Common myeloid progenitor, CD34-positive (primary cell): ENCODE measurements around the gene TEX101.
A peak's percentile ranks its signal among the peaks of the same experiment; 100 is the strongest.

ENCODE experiments used
- CTCF ChIA-PET: fragments of 350-600 bp; sonication (Branson Sonifier 250); formaldehyde crosslinking; loops from one replicate; lab custom pipeline; 2021; ENCODE audit warnings: antibody characterized with exemption; lab: Charles Lee
- POLR2A ChIA-PET: fragments of 350-600 bp; sonication (Branson Sonifier 250); formaldehyde crosslinking; loops from one replicate; lab custom pipeline; 2021; ENCODE audit warnings: antibody characterized with exemption; lab: Charles Lee
- DNase-seq, 3 donors: peaks; one replicate each; pipeline versions ENCODE4 v3.0.0 to v3.0.0-alpha.2; 2013
- H3K27ac ChIP-seq, 2 experiments: 1 replicate in 1 of 2; 2 replicates in 1 of 2; pipeline ENCODE4 v1.7.0; 2013; ENCODE audit warnings: inconsistent platforms in 2 of 2, low read length in 2 of 2, mild to moderate bottlenecking in 2 of 2, low read depth in 1 of 2, moderate library complexity in 1 of 2; ENCODE audit not compliant: severe bottlenecking in 2 of 2, insufficient read depth in 1 of 2, poor library complexity in 1 of 2
- H3K27me3 ChIP-seq, 5 experiments: replicated peaks in 2 of 5; 1 replicate in 3 of 5; 2 replicates in 2 of 5; pipeline versions ENCODE4 v1.6.1 to v1.7.0; 2013; ENCODE audit warnings: low read length in 4 of 5, mild to moderate bottlenecking in 2 of 5, moderate library complexity in 2 of 5, inconsistent platforms in 1 of 5; ENCODE audit not compliant: insufficient read depth in 5 of 5, control insufficient read depth in 4 of 5
- H3K36me3 ChIP-seq, 4 experiments: 1 replicate in 2 of 4; 2 replicates in 2 of 4; pipeline versions ENCODE4 v1.6.1 to v1.7.0; 2013; ENCODE audit warnings: low read length in 3 of 4, control low read depth in 1 of 4, mild to moderate bottlenecking in 1 of 4; ENCODE audit not compliant: control insufficient read depth in 4 of 4, insufficient read depth in 4 of 4
- H3K4me1 ChIP-seq, 4 experiments: 1 replicate in 3 of 4; 2 replicates in 1 of 4; pipeline versions ENCODE4 v1.6.1 to v1.7.1; 2013; ENCODE audit warnings: low read length in 3 of 4, mild to moderate bottlenecking in 3 of 4, control low read depth in 1 of 4, inconsistent platforms in 1 of 4, moderate library complexity in 1 of 4; ENCODE audit not compliant: control insufficient read depth in 4 of 4, insufficient read depth in 4 of 4; ENCODE audit errors: control extremely low read depth in 1 of 4
- H3K4me3 ChIP-seq, 7 experiments: 1 replicate in 4 of 7; 2 replicates in 3 of 7; pipeline versions ENCODE4 v1.5.1 to v1.7.0; 2013; ENCODE audit warnings: mild to moderate bottlenecking in 7 of 7, low read length in 6 of 7, moderate library complexity in 6 of 7, inconsistent platforms in 2 of 7, low read depth in 2 of 7, control low read depth in 1 of 7; ENCODE audit not compliant: insufficient read depth in 4 of 7, control insufficient read depth in 1 of 7; ENCODE audit errors: extremely low read depth in 1 of 7
- H3K9me3 ChIP-seq, 5 experiments: 1 replicate in 4 of 5; 2 replicates in 1 of 5; pipeline versions ENCODE4 v1.6.1 to v1.7.1; 2013; ENCODE audit warnings: low read length in 4 of 5, mild to moderate bottlenecking in 2 of 5, inconsistent platforms in 1 of 5, low read depth in 1 of 5, moderate library complexity in 1 of 5; ENCODE audit not compliant: control insufficient read depth in 4 of 5, insufficient read depth in 2 of 5; ENCODE audit errors: control extremely low read depth in 1 of 5
- whole genome bisulfite sequencing: methylation state at CpG from one replicate; pipeline ENCODE4 v1.1.5; 2013; ENCODE audit not compliant: insufficient coverage; 5-methylcytosine and 5-hydroxymethylcytosine counted together

TEX101 gene

DNA sequence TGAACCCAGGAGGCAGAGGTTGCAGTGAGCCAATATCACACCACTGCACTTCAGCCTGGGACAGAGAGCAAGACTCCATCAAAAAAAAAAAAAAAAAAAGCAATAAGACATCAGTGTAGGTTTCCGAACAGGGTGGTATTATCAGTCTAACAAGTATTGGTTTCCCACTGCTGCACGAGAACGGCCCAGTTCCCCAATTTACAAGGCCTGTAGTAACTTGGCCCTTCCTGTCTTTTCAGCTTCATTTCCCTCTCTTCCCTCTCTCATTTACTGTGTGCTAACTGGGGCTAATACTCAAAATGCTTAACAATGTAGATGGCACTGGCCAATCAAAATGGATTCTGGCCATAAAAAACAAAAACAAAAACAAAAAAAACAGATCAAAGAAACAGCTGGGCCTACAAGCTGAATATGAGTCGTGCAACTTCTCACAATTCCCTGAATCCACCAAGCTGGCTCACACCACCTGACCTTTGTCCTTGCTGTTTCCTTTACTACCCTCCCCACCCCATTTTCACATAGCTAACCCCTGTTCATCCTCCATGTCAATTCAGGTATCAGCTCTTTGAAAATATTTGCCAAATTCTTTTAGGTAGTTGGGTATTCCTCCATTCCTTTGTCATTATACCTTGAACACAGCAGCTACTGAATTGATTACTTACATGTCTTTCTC, 2.4 kb downstream of the TEX101 start:
- H3K27me3 ChIP-seq: no peaks in the 10 kb centered on the region
- H3K4me3 ChIP-seq: no peak overlapping the region
- ChIA-PET POLR2A (interaction anchor here (0.7 kb wide), 1 partner anchor 51 kb away, joined by 6 read pairs; no protein-coding TSS in a partner anchor), CTCF (interaction anchor here (0.8 to 1.7 kb wide), 6 partner anchors 8 to 113 kb away, joined by 3 to 6 read pairs (median 4); no protein-coding TSS in a partner anchor)
- H3K9me3 ChIP-seq: peaks cover 0 to 4% (median 1%) of the 10 kb centered on the region in 5 experiments
- 47% methylated on average over 4 of the region's 4 CpGs for WGBS
- peak in 2 of 3 donors; percentile 19 to 24 for DNase-seq
- H3K36me3 ChIP-seq: no peaks in the 10 kb centered on the region
- H3K4me1 ChIP-seq: no peaks in the 10 kb centered on the region
- no peak overlapping the region for H3K27ac ChIP-seq

DNA sequence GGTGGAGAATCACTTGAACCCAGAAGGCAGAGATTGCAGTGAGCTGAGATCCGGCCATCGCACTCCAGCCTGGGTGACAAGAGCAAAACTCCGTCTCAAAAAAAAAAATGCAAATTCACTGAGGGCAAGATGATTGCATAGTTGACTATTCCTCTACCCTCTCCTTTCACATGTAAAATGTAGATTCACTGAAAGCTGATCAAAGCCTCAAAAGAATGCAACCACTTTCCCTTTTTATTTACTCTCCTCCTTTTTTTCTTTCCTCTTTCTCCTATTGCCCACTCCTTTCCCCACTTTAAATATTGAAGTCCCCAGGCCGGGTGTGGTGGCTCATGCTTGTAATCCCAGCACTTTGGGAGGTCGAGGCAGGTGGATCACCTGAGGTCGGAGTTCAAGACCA, 6.3 kb downstream of the TEX101 start:
- Histone ChIP-seq H3K36me3 (no peaks in the 10 kb centered on the region), H3K27ac (no peak overlapping the region), H3K9me3 (no peaks in the 10 kb centered on the region), H3K4me1 (peaks cover 0 to 2% (median 0%) of the 10 kb centered on the region in 4 experiments), H3K27me3 (no peaks in the 10 kb centered on the region), H3K4me3 (no peak overlapping the region)
- 98% methylated on average over 5 of the region's 6 CpGs for WGBS
- ChIA-PET POLR2A (no interaction called here), CTCF (no interaction called here)
- DNase-seq: no peak

DNA sequence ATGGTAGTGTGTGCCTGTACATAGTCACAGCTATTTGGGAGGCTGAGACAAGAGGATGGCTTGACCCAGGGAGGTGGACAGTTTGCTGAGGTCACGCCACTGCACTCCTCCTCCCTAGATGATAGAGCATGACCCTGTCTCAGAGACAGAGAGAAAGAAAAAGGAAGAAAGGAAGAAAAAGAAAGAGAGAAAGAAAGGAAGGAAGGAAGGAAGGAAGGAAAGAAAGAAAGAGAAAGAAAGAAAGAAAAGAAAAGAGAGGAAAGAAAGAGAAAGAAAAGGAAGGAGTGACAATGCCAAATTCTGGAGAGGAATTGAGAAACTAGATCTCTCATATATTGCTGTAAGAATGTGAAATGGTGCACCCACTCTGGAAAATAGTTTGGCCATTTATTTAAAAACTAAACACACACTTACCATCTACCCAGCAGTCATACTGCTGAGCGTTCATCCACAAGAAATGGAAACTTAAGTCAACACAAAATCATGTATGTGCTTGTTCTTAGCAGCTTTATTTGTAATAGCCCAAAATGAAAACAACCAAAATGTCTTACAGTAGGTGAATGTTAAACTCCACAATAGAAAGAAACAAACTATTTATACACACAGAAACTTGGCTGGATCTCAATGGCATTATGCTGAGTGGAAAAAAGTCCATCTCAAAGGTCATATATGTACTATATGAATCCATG, 7.5 kb downstream of the TEX101 start:
- WGBS: 100% methylated on average over 1 of the region's 2 CpGs
- no peaks in the 10 kb centered on the region for H3K9me3 ChIP-seq
- H3K27me3 ChIP-seq: no peaks in the 10 kb centered on the region
- H3K4me1 ChIP-seq: peaks cover 0 to 2% (median 0%) of the 10 kb centered on the region in 4 experiments
- ChIA-PET POLR2A (no interaction called here), CTCF (interaction anchor here (0.6 to 1.2 kb wide), 3 partner anchors 9 to 15 kb away, joined by 3 to 6 read pairs (median 3); no protein-coding TSS in a partner anchor)
- no peak overlapping the region for H3K4me3 ChIP-seq
- H3K36me3 ChIP-seq: no peaks in the 10 kb centered on the region
- no peak overlapping the region for H3K27ac ChIP-seq
- no peak for DNase-seq

DNA sequence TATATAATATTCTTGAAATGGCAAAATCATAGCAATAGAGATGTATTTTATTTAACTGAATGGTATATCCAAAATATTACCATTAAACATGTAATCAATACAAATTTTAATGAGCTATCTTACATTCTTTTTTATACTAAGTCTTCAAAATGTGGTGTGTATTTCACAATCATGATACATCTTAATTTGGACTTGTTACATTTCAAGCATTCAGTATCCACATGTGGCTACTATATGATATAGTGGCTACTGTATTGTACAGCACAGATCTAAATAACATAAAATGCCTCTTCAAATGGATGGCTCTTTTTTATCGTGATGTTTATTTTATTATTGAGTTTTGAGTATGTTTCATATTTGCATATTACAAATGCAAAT, 8.0 kb downstream of the TEX101 start:
- Histone ChIP-seq H3K27me3 (no peaks in the 10 kb centered on the region), H3K4me1 (peaks cover 0 to 2% (median 0%) of the 10 kb centered on the region in 4 experiments), H3K27ac (no peak overlapping the region), H3K4me3 (no peak overlapping the region), H3K9me3 (no peaks in the 10 kb centered on the region), H3K36me3 (no peaks in the 10 kb centered on the region)
- no CpG with 5 or more reads among the region's 1 CpG for WGBS
- ChIA-PET CTCF (interaction anchor here (0.6 to 1.2 kb wide), 3 partner anchors 9 to 16 kb away, joined by 3 to 6 read pairs (median 3); no protein-coding TSS in a partner anchor), POLR2A (no interaction called here)
- DNase-seq: no peak

DNA sequence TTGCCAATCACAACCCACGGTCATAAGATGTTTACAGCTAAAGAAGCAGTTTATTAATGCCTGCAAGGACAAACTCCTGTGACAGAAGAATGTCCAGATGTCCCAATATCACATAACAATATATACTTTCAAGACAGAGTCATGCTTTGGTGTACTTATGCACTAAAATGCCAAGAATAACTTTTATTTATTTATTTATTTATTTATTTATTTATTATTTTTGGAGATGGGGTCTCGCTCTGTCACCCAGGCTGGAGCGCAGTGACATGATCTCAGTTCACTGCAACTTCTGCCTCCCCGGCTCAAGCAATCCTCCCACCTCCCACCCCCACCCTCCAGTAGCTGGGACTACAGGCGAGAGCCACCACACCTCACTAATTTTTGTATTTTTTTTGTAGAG, 9.1 kb downstream of the TEX101 start:
- ChIA-PET CTCF (no interaction called here), POLR2A (interaction anchor here (0.5 kb wide), 1 partner anchor 113 kb away, joined by 5 read pairs; no protein-coding TSS in a partner anchor)
- Histone ChIP-seq H3K4me3 (no peak overlapping the region), H3K4me1 (peaks cover 0 to 2% (median 0%) of the 10 kb centered on the region in 4 experiments), H3K27ac (no peak overlapping the region), H3K27me3 (no peaks in the 10 kb centered on the region), H3K9me3 (no peaks in the 10 kb centered on the region), H3K36me3 (no peaks in the 10 kb centered on the region)
- 100% methylated on average over 3 of the region's 5 CpGs for WGBS
- DNase-seq: no peak

DNA sequence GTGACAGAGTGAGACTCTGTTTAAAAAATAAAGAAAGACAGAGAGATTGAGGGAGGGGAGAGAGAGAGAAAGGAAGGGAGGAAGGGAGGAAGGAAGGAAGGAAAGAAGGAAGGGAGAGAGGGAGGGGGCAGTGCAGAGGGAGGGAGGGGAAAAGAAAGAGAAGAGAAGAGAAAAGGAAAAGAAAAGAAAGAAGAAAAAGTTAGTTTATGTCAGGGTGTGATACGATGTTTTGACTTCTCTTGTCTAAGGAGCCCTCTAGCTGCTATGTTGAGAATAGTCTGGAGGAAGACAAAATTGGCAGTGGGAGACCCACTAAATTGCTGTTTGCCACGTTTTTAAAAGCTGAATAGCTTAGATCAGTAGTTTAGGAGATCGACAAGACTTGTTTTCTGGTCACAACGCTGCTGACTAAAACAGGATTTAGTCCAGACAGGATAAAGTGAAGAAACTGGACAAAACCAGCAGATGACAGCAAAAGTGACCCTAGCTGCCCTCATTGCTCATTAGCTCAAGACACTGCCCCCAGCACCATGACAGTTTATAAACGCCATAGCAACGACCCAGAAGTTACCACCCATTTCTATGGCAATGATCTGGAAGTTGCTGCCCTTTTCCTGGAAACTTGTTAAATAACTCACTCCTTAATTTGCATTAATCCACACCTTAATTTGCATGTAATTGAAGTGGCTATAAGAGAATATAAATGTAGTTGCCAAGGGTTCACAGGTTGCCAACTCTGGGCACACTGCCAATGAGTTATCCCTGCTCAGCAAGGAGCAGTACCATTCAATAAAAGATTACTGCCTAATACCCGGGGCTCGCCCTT, 11.1 kb downstream of the TEX101 start:
- ChIA-PET CTCF (interaction anchor here (0.6 to 3.1 kb wide), 13 partner anchors 8 to 218 kb away, joined by 3 to 18 read pairs (median 4); no protein-coding TSS in a partner anchor), POLR2A (interaction anchor here (0.6 to 1.0 kb wide), 4 partner anchors 13 to 140 kb away, joined by 3 to 5 read pairs (median 4); no protein-coding TSS in a partner anchor)
- 14% methylated on average over 4 of the region's 8 CpGs for WGBS
- no peaks in the 10 kb centered on the region for H3K27me3 ChIP-seq
- peak in 2 of 3 donors; percentile 59 to 61 for DNase-seq
- no peak overlapping the region for H3K4me3 ChIP-seq
- H3K27ac ChIP-seq: no peak overlapping the region
- no peaks in the 10 kb centered on the region for H3K9me3 ChIP-seq
- H3K36me3 ChIP-seq: no peaks in the 10 kb centered on the region
- peaks cover 0 to 3% (median 1%) of the 10 kb centered on the region in 4 experiments for H3K4me1 ChIP-seq
